ENCODE data around the gene S100A8. TPM values are rescaled to one million over a fixed set of nuclear protein-coding genes. Genes with fewer than 3 reads are reported as not detected.
"Not testable (repeated sequence)": the region's sequence is repeated elsewhere in the genome, so short reads cannot be mapped to it uniquely, and the experiment has no call there.

The S100A8 gene
- total RNA-seq, 1 experiment from 2014 or later = not detected

DNA sequence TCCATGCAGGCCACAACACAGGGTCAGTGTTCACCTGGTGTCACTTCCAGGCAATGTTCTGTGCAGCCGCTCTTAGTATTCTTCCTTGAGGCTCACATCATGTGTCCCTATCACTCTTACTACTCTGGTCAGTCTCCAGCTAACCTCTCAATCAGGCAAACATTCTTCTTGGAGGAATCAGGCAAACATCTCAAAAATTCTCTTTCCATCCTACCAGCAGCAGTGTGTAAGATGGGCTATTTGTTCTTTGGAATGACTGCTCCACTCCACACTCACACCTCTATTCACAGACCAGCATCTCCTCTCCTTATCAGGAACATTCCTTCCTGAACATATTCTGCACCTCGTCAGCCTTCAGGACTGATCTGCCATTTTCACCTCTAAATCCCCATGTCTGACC is 29.4 kb upstream of the S100A8 start:
- in situ Hi-C loops (cut with HindIII; ENCODE audit: low pct_unique_long_range_greater_than_20kb, low sequenced_read_pairs) (no loop called here), intact Hi-C loops (cut with micrococcal nuclease; ENCODE audit: unreplicated experiment) (no loop called here)
- CTCF ChIA-PET = no interaction called here
- Histone ChIP-seq H3K36me3 (ENCODE audit: control insufficient read depth, insufficient read depth, low read length) (no peaks in the 10 kb centered on the region), H3K27ac (ENCODE audit: low read length) (no peak overlapping the region), H3K4me3 (ENCODE audit: low read depth in 2 of 2, low read length in 2 of 2) (no peak overlapping the region), H3K27me3 (ENCODE audit: control insufficient read depth, insufficient read depth, low read length) (peaks cover 10% of the 10 kb centered on the region; the same call in 1 of the 2 replicates), H3K9me3 (ENCODE audit: control insufficient read depth, insufficient read depth, low read depth, low read length) (no peaks in the 10 kb centered on the region), H3K4me1 (ENCODE audit: control insufficient read depth, insufficient read depth, low read length) (no peaks in the 10 kb centered on the region; the same call in 1 of the 2 replicates)
- DNase-seq (ENCODE audit: low read depth, low spot score) (no peak), ATAC-seq (no peak)
- no TSS peak for BruUV-seq (replicated peaks)
- TF ChIP-seq SIN3A (IDR thresholded peaks at IDR 0.05; ENCODE audit: borderline replicate concordance, insufficient read depth, low read depth, low read length) (no peak), CTCF (IDR thresholded peaks at IDR 0.05) (no peak)
- POLR2A ChIA-PET = no interaction called here

DNA sequence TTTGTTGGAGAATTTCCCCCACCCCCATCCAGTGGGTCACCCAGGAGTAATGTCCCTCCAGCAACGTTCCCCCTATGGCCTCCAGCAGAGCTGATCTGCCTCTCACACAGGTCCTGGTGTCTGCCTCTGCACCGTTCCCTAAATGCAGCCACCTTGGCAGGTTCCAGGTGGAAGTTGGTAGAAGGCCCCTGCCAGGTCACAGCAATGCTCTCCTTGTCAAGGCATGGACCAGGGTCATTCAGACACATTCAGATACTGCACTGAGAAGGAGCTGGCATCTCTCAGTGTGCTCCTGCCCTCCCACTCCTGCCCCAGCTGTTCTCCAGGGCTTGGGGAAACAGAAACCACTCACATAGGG is 28.5 kb upstream of the S100A8 start:
- DNase-seq (ENCODE audit: low read depth, low spot score); POLR2A ChIA-PET; ATAC-seq: not testable (repeated sequence)

DNA sequence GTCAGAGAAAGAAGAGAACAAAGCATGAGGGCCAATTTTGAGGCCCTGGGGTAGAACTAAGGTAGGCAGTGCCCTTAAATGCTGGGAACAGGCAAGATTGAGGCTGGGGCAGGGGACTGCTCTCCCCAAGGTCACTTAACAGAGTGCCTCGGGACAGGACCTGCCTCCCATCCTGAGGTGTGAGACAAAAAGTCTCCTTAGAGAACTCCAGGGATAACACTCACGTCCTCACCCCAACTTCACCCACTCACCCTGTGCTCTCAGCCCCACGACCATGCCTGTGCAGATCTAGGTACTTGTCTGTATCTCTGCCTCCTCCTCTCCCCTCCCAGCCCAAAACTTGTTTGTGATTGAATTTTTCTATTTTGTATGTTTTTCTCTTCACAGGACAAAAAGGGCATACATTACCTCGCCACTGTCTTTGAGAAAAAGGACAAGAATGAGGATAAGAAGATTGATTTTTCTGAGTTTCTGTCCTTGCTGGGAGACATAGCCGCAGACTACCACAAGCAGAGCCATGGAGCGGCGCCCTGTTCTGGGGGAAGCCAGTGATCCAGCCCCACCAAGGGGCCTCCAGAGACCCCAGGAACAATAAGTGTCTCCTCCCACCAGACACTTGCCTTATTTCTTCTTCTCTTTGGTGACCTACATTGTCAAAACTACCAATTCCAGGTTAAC is 28.0 kb upstream of the S100A8 start:
- H3K9me3 ChIP-seq (ENCODE audit: control insufficient read depth, insufficient read depth, low read depth, low read length); H3K4me3 ChIP-seq (ENCODE audit: low read depth in 2 of 2, low read length in 2 of 2); H3K4me1 ChIP-seq (ENCODE audit: control insufficient read depth, insufficient read depth, low read length); CTCF ChIA-PET; ATAC-seq; POLR2A ChIA-PET; H3K27me3 ChIP-seq (ENCODE audit: control insufficient read depth, insufficient read depth, low read length); in situ Hi-C loops (cut with HindIII; ENCODE audit: low pct_unique_long_range_greater_than_20kb, low sequenced_read_pairs); intact Hi-C loops (cut with micrococcal nuclease; ENCODE audit: unreplicated experiment); BruUV-seq (replicated peaks); H3K36me3 ChIP-seq (ENCODE audit: control insufficient read depth, insufficient read depth, low read length); H3K27ac ChIP-seq (ENCODE audit: low read length); DNase-seq (ENCODE audit: low read depth, low spot score): not testable (repeated sequence)

More for the DNA sequence above, 28.5 kb upstream of the S100A8 start:
- H3K27ac ChIP-seq (ENCODE audit: low read length); CTCF ChIA-PET; H3K4me1 ChIP-seq (ENCODE audit: control insufficient read depth, insufficient read depth, low read length); H3K9me3 ChIP-seq (ENCODE audit: control insufficient read depth, insufficient read depth, low read depth, low read length); H3K27me3 ChIP-seq (ENCODE audit: control insufficient read depth, insufficient read depth, low read length); intact Hi-C loops (cut with micrococcal nuclease; ENCODE audit: unreplicated experiment); H3K4me3 ChIP-seq (ENCODE audit: low read depth in 2 of 2, low read length in 2 of 2); BruUV-seq (replicated peaks); H3K36me3 ChIP-seq (ENCODE audit: control insufficient read depth, insufficient read depth, low read length); in situ Hi-C loops (cut with HindIII; ENCODE audit: low pct_unique_long_range_greater_than_20kb, low sequenced_read_pairs): not testable (repeated sequence)

DNA sequence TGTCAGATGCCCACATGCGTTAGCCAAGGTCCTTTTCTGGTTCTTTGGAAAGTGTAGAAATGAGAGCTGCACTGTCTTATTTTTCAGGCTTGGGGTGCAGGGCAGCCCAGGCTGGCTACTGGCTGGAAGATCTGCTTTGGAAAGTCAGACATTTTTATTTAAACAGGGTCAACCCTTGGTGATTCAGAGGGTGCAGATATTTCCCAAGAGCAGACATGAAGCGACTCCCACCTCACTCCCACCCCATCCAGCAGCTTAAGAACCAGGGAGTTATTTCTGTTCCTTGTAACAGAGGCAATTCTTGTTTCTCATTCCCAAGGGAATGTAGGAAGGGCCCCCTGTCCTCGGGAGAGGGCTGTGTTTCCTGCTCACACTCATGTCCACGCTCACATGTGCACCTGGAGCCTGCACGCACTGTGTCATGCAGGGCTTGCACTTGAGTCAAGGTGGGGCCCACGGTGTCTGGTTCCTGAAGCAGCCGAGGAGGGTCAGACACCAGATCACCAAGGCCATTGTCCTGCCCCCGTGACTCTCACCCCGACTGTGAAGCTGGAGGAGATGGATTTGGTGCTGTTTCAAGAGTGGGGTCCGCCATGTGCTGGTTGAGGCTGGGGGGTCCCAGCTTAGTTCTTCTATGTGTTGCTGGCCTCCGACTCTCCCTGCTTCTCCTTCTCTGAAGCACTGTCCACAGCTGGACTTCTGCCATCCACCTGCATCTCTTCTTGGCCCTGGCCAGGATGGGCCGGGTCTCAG is 26.4 kb upstream of the S100A8 start:
- CTCF ChIA-PET = no interaction called here
- no peak for ATAC-seq
- H3K27ac ChIP-seq (ENCODE audit: low read length) = no peak overlapping the region
- no TSS peak for BruUV-seq (replicated peaks)
- no peaks in the 10 kb centered on the region for H3K27me3 ChIP-seq (ENCODE audit: control insufficient read depth, insufficient read depth, low read length)
- no peaks in the 10 kb centered on the region for H3K9me3 ChIP-seq (ENCODE audit: control insufficient read depth, insufficient read depth, low read depth, low read length)
- H3K4me1 ChIP-seq (ENCODE audit: control insufficient read depth, insufficient read depth, low read length) = no peaks in the 10 kb centered on the region; the same call in 1 of the 2 replicates
- no peak for DNase-seq (ENCODE audit: low read depth, low spot score)
- TF ChIP-seq TCF7L2 (IDR thresholded peaks at IDR 0.05; ENCODE audit: low read depth, low read length) (no peak), SIN3A (IDR thresholded peaks at IDR 0.05; ENCODE audit: borderline replicate concordance, insufficient read depth, low read depth, low read length) (no peak), CTCF (IDR thresholded peaks at IDR 0.05) (no peak), POLR2AphosphoS5 (IDR thresholded peaks at IDR 0.05; ENCODE audit: low read depth, low read length) (no peak)
- TF ChIP-seq, protein P1, sequence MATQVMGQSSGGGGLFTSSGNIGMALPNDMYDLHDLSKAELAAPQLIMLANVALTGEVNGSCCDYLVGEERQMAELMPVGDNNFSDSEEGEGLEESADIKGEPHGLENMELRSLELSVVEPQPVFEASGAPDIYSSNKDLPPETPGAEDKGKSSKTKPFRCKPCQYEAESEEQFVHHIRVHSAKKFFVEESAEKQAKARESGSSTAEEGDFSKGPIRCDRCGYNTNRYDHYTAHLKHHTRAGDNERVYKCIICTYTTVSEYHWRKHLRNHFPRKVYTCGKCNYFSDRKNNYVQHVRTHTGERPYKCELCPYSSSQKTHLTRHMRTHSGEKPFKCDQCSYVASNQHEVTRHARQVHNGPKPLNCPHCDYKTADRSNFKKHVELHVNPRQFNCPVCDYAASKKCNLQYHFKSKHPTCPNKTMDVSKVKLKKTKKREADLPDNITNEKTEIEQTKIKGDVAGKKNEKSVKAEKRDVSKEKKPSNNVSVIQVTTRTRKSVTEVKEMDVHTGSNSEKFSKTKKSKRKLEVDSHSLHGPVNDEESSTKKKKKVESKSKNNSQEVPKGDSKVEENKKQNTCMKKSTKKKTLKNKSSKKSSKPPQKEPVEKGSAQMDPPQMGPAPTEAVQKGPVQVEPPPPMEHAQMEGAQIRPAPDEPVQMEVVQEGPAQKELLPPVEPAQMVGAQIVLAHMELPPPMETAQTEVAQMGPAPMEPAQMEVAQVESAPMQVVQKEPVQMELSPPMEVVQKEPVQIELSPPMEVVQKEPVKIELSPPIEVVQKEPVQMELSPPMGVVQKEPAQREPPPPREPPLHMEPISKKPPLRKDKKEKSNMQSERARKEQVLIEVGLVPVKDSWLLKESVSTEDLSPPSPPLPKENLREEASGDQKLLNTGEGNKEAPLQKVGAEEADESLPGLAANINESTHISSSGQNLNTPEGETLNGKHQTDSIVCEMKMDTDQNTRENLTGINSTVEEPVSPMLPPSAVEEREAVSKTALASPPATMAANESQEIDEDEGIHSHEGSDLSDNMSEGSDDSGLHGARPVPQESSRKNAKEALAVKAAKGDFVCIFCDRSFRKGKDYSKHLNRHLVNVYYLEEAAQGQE (IDR thresholded peaks at IDR 0.05; ENCODE audit: insufficient read depth in 1 of 2, low read depth in 2 of 2, low read length in 1 of 2) = no peak
- no peaks in the 10 kb centered on the region for H3K36me3 ChIP-seq (ENCODE audit: control insufficient read depth, insufficient read depth, low read length)
- no peak overlapping the region for H3K4me3 ChIP-seq (ENCODE audit: low read depth in 2 of 2, low read length in 2 of 2)
- intact Hi-C loops (cut with micrococcal nuclease; ENCODE audit: unreplicated experiment) (no loop called here), in situ Hi-C loops (cut with HindIII; ENCODE audit: low pct_unique_long_range_greater_than_20kb, low sequenced_read_pairs) (no loop called here)
- POLR2A ChIA-PET = no interaction called here
